MM.1S (cell line): ENCODE data around the gene NEURL4.

Experiments
- CTCF ChIP-seq: fragments of 300-600 bp; sonication (generic); IDR thresholded peaks from 2 replicates; pipeline ENCODE4 v1.5.1; 2016; ENCODE audit warnings: antibody characterized with exemption, low read length, mixed read lengths
- EZH2 ChIP-seq: fragments of 300-600 bp; sonication (generic); optimal IDR thresholded peaks from 2 replicates; pipeline ENCODE3; 2017; ENCODE audit warnings: low read depth, mild to moderate bottlenecking, antibody characterized with exemption, low read length, mixed read lengths
- EZH2phosphoT487 ChIP-seq: fragments of 300-600 bp; sonication (generic); IDR thresholded peaks from 2 replicates; pipeline ENCODE4 v1.6.1; 2018; ENCODE audit warnings: antibody characterized with exemption, low read length

GRCh38 chr17:7347630-7348477, 18.7 kb upstream of the NEURL4 start:
- TF ChIP-seq EZH2 (no peak), CTCF (no peak), EZH2phosphoT487 (no peak)
